ENCODE measurements around the gene RBM4.

Gene RBM4

GRCh38 chr11:66691311-66691980, 52.9 kb downstream of the RBM4 start:
- no peak for DNase-seq

- no peak for DNase-seq
These were observed 53.9 kb downstream of the RBM4 start for GRCh38 chr11:66692446-66692845.

GRCh38 chr11:66692871-66693331, 54.4 kb downstream of the RBM4 start:
- no peak for DNase-seq

- DNase-seq, result no peak
These were observed 55.0 kb downstream of the RBM4 start for GRCh38 chr11:66693356-66694055.

GRCh38 chr11:66694056-66694410, 55.5 kb downstream of the RBM4 start:
- no peak for DNase-seq

GRCh38 chr11:66694732-66695207, 56.3 kb downstream of the RBM4 start:
- peak; percentile 99 for DNase-seq

All from islet precursor cell (in vitro differentiated cells).